HG02678 (cell line): ENCODE data around the gene CD300A.

ENCODE experiments used
- ATAC-seq: cut with Tn5 transposase; IDR thresholded peaks from one replicate; pipeline ENCODE4 v1.9.1; 2021; ENCODE audit warnings: mild to moderate bottlenecking, moderate library complexity; ENCODE audit not compliant: unreplicated experiment

The CD300A gene

GRCh38 chr17:74439691-74440567, 26.5 kb upstream of the CD300A start:
- ATAC-seq = no peak

GRCh38 chr17:74441537-74441936, 24.9 kb upstream of the CD300A start:
- no peak for ATAC-seq

- ATAC-seq = no peak
Measured at GRCh38 chr17:74442291-74442669, 24.2 kb upstream of the CD300A start.

GRCh38 chr17:74442670-74443515, 23.5 kb upstream of the CD300A start:
- peak; percentile 73 for ATAC-seq

- no peak for ATAC-seq
Measured at GRCh38 chr17:74443516-74444296, 22.7 kb upstream of the CD300A start.

- no peak for ATAC-seq
Measured at GRCh38 chr17:74444406-74444805, 22.0 kb upstream of the CD300A start.

GRCh38 chr17:74445158-74445557, 21.3 kb upstream of the CD300A start:
- no peak for ATAC-seq

GRCh38 chr17:74446551-74447500, 19.6 kb upstream of the CD300A start:
- ATAC-seq = no peak

- no peak for ATAC-seq
Measured at GRCh38 chr17:74447628-74448159, 18.7 kb upstream of the CD300A start.

- no peak for ATAC-seq
Measured at GRCh38 chr17:74448756-74449155, 17.7 kb upstream of the CD300A start.

GRCh38 chr17:74449306-74449705, 17.1 kb upstream of the CD300A start:
- no peak for ATAC-seq

GRCh38 chr17:74449773-74450172, 16.7 kb upstream of the CD300A start:
- ATAC-seq = no peak

GRCh38 chr17:74450231-74450630, 16.2 kb upstream of the CD300A start:
- no peak for ATAC-seq

- no peak for ATAC-seq
Measured at GRCh38 chr17:74450925-74451403, 15.5 kb upstream of the CD300A start.

- no peak for ATAC-seq
Measured at GRCh38 chr17:74451557-74451956, 14.9 kb upstream of the CD300A start.

- no peak for ATAC-seq
Measured at GRCh38 chr17:74452033-74452840, 14.2 kb upstream of the CD300A start.

- ATAC-seq = no peak
Measured at GRCh38 chr17:74452841-74453661, 13.4 kb upstream of the CD300A start.

- peak; percentile 95 for ATAC-seq
Measured at GRCh38 chr17:74453665-74454196, 12.7 kb upstream of the CD300A start.
